EH (cell line): ENCODE measurements around the gene MEIOC.
A peak's percentile ranks its signal among the peaks of the same experiment; 100 is the strongest.
"Not testable (repeated sequence)": the region's sequence is repeated elsewhere in the genome, so short reads cannot be mapped to it uniquely, and the experiment has no call there.

ENCODE experiments used
- DNase-seq: peaks from one replicate; pipeline ENCODE4 v3.0.0-alpha.2; 2015; ENCODE audit warnings: low read depth

MEIOC gene

GRCh38 chr17:44655983-44656710 lies at the start of gene MEIOC:
Gene MEIOC (plus strand): TSS chr17:44656468. CDS start chr17:44656614, 146 bp downstream.
- peak; percentile 23 for DNase-seq

GRCh38 chr17:44606658-44607057 lies 49.6 kb upstream of the MEIOC start:
- no peak for DNase-seq

GRCh38 chr17:44607836-44608690 lies 48.2 kb upstream of the MEIOC start:
- peak; percentile 92 for DNase-seq

DNA sequence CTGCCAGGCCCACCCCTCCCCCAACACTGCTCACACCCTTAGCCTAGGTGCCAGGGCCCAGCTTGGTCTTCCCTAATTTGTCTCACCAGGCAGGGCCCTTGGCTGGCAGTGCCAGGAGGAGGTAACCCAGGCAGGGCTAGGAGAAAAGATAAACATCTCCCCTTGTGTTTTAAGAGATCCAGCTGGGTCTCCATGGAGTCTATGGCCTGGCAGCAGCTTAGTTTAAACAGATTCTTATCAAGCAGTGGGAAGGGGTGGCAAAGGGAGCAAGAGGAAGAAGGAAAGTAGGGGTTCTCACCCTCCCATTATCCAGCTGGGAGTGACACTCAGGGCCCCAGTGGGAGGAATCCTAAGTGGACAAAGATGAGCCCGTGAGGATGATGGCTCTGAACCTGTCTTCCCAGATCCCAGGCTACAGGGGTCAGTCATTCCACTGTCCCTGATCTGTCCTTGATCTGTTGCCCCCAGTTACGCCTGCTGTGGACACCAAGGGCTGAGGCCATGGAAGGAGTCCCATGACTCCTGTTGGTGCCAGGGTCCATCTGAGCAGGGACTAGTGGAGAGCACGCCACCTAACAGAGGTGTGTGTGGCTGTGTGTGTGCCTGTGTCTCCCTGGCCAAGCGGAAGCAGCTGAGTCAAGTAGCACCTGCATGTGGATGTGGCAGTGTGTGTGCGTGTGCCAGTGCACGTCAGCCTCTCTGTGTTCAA lies 47.4 kb upstream of the MEIOC start:
- DNase-seq: peak; percentile 41

GRCh38 chr17:44610331-44610730 lies 45.9 kb upstream of the MEIOC start:
- no peak for DNase-seq

DNA sequence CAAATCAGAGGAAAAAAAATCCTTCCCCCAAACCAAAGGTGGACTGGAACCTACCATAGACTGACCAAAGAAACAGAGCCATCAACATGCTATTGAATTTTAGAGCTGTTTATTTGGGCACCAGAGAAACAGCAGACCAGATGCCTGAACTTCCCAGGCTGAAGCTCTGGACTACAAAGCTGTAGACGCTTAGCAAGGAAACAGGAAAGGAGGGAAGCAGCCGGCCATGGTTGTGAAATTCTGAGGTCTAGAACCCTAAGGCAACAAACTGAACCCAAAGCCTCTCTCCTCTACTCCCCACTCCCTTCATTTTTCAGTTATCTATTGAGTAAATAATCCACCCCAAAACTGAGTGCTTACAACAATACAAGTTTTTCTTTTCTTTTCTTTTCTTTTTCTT lies 45.4 kb upstream of the MEIOC start:
- peak; percentile 64 for DNase-seq

- no peak for DNase-seq
These were observed 41.4 kb upstream of the MEIOC start for GRCh38 chr17:44614862-44615261.

DNA sequence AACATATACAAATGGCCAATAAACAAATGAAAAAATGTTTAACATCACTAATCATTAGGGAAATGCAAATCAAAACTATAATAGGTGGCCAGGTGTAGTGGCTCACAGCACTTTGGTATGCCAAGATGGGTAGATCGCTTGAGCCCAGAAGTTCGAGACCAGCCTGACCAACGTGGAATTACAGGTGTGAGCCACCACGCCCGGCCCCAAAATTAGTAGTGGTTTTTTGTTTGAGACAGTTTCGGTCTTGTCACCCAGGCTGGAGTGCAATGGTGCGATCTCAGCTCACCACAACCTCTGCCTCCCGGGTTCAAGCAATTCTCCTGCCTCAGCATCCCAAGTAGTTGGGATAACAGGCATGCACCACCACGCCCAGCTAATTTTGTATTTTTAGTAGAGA lies 37.6 kb upstream of the MEIOC start:
- DNase-seq: not testable (repeated sequence)

- DNase-seq: peak; percentile 32
These were observed 33.1 kb upstream of the MEIOC start for GRCh38 chr17:44623070-44623725.

GRCh38 chr17:44627513-44628242 lies 28.6 kb upstream of the MEIOC start:
- no peak for DNase-seq

DNA sequence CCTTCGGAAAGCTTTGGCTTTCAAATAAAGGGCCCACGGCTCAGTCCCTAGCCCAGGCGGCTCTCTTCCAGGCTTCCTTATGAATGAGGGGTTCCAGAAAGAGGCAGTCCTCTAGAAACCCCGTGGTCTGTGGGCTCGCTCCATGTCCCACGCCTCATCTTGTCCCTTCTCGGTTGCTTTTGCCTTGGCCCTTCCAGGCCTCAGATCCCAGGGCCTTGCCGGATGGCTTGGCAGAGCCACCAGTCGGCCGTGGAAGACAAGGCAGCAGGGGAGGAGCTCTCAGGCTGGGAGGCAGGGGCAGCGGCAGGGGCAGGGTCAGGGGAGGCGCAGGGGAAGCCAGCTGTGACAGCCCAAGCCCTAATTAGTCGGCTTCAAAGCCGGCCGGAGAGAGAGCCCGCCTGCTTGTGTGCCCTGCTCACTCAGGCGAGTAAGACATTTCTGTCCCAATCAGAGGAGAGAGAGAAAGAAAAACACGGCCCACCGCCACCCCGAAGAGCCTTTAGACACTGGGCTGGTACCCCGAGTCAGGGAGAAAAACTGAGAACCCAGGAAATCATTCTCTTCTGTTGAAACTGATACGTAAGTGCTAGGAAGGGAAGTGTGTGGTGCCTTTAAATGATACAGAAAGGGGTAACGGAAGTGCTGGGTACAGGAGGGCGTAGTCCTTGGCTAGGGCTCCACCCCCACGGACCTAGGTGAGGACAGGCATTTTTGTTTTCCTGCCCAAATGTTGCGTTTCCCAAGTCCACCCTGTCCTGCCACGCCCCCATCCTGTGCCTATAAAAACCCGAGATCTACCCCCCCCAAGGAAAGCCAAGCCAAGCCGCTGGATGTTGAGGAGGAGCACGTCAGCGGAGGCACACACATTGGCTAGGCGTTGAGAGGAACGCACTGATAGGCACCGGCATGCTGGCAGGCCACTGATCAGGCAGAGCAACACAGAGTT lies 27.8 kb upstream of the MEIOC start:
- DNase-seq: peak; percentile 25

- DNase-seq: no peak
These were observed 27.0 kb upstream of the MEIOC start for GRCh38 chr17:44629314-44629713.

GRCh38 chr17:44630703-44631102 lies 25.6 kb upstream of the MEIOC start:
- no peak for DNase-seq

- no peak for DNase-seq
These were observed 22.3 kb upstream of the MEIOC start for GRCh38 chr17:44633998-44634397.

GRCh38 chr17:44634401-44634800 lies 21.9 kb upstream of the MEIOC start:
- DNase-seq: not testable (repeated sequence)

- peak; percentile 69 for DNase-seq
These were observed 19.7 kb upstream of the MEIOC start for GRCh38 chr17:44636562-44636961.

GRCh38 chr17:44637066-44637465 lies 19.2 kb upstream of the MEIOC start:
- DNase-seq: no peak

GRCh38 chr17:44642834-44643233 lies 13.4 kb upstream of the MEIOC start:
- no peak for DNase-seq

DNA sequence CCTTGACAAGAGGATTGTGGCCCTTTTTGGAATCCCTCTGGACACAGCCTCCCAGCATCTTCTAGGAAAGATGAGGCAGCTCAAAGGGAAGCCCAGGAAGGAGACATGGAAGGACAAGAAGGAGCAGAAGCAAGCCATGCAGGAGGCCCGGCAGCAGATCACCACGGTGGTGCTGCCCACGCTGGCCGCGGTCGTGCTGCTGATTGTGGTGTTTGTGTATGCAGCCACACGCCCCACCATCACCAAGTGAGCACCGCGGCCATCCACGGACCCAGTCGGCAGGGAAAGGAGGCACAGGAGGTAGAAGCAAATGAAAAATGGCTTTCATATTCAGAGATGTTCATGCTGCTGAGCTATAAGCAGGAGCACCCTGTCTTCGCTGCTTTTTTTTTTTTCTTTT lies 10.9 kb upstream of the MEIOC start:
- no peak for DNase-seq

DNA sequence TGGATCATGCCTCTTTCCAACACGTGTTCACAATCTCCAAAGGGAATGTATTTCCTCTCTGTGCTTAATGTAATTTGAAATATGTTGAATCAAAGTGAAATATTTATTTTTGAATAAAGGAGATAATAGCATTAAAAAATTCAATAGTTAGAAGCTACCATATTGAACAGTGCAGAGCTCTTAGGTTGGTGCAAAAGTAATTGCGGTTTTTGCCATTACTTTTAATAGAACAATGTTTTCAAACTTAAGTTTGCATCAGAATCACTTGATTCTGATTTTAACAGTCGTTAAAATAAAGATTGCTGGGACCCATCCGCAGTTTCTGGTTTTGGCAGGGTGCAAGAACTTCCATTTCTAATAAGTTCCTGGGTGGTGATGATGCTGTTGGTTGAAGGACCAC lies 10.0 kb upstream of the MEIOC start:
- DNase-seq: no peak
